Measurements from ENCODE around the gene PMEPA1. TPM values are rescaled to one million over a fixed set of nuclear protein-coding genes. Genes with fewer than 3 reads are reported as not detected.

The PMEPA1 gene
- total RNA-seq, 2 experiments from 2014 or later = 1.4 to 3.7 TPM

DNA sequence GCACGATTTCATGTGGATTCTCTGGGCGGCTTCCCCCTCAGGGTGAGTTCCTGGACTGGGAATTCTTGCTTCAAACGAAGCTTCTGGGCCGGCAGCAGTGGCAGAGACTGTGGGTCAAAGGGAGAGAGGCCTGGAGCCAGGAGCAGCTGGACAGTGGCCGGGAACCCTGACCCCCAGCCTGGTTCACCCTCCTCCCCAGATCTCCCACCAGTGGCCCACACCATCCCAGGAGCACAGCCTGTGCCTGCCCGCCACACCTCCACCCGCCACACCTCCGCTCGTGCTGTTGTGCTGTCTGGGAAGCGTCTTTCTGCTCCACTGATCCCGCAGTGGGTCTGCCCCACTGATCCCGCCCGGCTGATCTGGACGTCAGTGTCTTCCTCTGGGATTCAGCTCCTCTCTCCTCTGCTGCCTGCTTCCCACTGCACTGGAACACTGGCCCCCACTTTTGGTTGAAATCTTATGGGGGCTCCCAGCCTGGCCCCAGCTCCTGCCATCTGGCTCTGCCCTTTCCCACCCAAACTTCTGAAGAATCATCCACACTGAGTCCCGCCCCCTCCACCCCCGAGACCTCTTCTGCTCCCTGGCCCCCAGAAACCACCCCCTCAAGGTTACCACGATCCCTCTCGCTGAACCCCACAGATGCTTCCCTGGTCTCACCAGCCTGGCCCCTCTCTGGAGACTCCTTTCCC is 99.4 kb downstream of the PMEPA1 start:
- H3K4me1 ChIP-seq (ENCODE audit: insufficient read depth, low read length, poor library complexity, severe bottlenecking) = peaks cover 7% of the 10 kb centered on the region
- no peak overlapping the region for H3K27ac ChIP-seq (ENCODE audit: low read depth, low read length, poor library complexity, severe bottlenecking)
- no peak for TF ChIP-seq EZH2phosphoT487 (IDR thresholded peaks at IDR 0.05; ENCODE audit: borderline replicate concordance, low read depth, low read length)
- TF ChIP-seq, protein P1, sequence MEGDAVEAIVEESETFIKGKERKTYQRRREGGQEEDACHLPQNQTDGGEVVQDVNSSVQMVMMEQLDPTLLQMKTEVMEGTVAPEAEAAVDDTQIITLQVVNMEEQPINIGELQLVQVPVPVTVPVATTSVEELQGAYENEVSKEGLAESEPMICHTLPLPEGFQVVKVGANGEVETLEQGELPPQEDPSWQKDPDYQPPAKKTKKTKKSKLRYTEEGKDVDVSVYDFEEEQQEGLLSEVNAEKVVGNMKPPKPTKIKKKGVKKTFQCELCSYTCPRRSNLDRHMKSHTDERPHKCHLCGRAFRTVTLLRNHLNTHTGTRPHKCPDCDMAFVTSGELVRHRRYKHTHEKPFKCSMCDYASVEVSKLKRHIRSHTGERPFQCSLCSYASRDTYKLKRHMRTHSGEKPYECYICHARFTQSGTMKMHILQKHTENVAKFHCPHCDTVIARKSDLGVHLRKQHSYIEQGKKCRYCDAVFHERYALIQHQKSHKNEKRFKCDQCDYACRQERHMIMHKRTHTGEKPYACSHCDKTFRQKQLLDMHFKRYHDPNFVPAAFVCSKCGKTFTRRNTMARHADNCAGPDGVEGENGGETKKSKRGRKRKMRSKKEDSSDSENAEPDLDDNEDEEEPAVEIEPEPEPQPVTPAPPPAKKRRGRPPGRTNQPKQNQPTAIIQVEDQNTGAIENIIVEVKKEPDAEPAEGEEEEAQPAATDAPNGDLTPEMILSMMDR (conservative IDR thresholded peaks at IDR 0.05; ENCODE audit: low read length) = no peak
- BruUV-seq (replicated peaks) = no TSS peak
- CTCF ChIA-PET (ENCODE audit: unreplicated experiment) = interaction anchor here (0.6 kb wide), 2 partner anchors 225 to 238 kb away, joined by 3 to 4 read pairs; no protein-coding TSS in a partner anchor
- no peaks in the 10 kb centered on the region for H3K36me3 ChIP-seq (ENCODE audit: insufficient read depth, low read length)
- no peak overlapping the region for H3K4me2 ChIP-seq (ENCODE audit: low read length)
- H3K4me3 ChIP-seq (ENCODE audit: low read depth, low read length, poor library complexity, severe bottlenecking) = no peak overlapping the region
- H3K9me2 ChIP-seq (ENCODE audit: insufficient read depth, low read length) = no peaks in the 10 kb centered on the region
- no peak overlapping the region for H2AFZ ChIP-seq (ENCODE audit: low read length)
- no peak for DNase-seq (ENCODE audit: low spot score)
- POLR2A ChIA-PET = no interaction called here
- no peaks in the 10 kb centered on the region for H4K20me1 ChIP-seq (ENCODE audit: insufficient read depth, low read length)
- intact Hi-C loops (cut with micrococcal nuclease; ENCODE audit: unreplicated experiment) = no loop called here
- no peaks in the 10 kb centered on the region for H3K9me3 ChIP-seq (ENCODE audit: low read length)
- no peaks in the 10 kb centered on the region for H3K79me2 ChIP-seq (ENCODE audit: insufficient read depth, low read depth, low read length)

DNA sequence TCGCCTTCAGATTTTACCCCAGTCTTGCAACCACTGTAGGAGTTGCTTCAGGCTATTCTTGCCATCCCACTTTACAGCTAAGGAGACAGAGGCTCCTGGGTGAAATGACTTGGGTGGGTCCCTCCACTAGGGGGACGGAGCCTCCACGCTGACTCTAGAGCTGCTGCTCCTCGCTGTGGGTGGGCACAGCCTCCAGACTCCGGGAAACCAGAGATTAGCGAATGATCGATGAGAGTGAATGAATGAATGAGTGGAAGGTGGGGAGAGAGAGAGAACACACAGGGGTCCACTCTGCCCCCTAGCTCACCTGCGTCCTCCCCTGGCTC is 100.0 kb downstream of the PMEPA1 start:
- TF ChIP-seq, protein P1 (conservative IDR thresholded peaks at IDR 0.05; ENCODE audit: low read length) = peak; percentile 64
- TF ChIP-seq EZH2phosphoT487 (IDR thresholded peaks at IDR 0.05; ENCODE audit: borderline replicate concordance, low read depth, low read length) = no peak
- ChIA-PET CTCF (ENCODE audit: unreplicated experiment) (interaction anchor here (0.6 kb wide), 1 partner anchor 238 kb away, joined by 4 read pairs; no protein-coding TSS in a partner anchor), POLR2A (no interaction called here)
- no peak overlapping the region for H3K4me3 ChIP-seq (ENCODE audit: low read depth, low read length, poor library complexity, severe bottlenecking)
- H3K27ac ChIP-seq (ENCODE audit: low read depth, low read length, poor library complexity, severe bottlenecking) = no peak overlapping the region
- H3K4me2 ChIP-seq (ENCODE audit: low read length) = no peak overlapping the region
- H3K79me2 ChIP-seq (ENCODE audit: insufficient read depth, low read depth, low read length) = no peaks in the 10 kb centered on the region
- no TSS peak for BruUV-seq (replicated peaks)
- H3K4me1 ChIP-seq (ENCODE audit: insufficient read depth, low read length, poor library complexity, severe bottlenecking) = peaks cover 7% of the 10 kb centered on the region
- no peak for DNase-seq (ENCODE audit: low spot score)
- H3K36me3 ChIP-seq (ENCODE audit: insufficient read depth, low read length) = no peaks in the 10 kb centered on the region
- no peaks in the 10 kb centered on the region for H4K20me1 ChIP-seq (ENCODE audit: insufficient read depth, low read length)
- H2AFZ ChIP-seq (ENCODE audit: low read length) = no peak overlapping the region
- no peaks in the 10 kb centered on the region for H3K9me3 ChIP-seq (ENCODE audit: low read length)
- intact Hi-C loops (cut with micrococcal nuclease; ENCODE audit: unreplicated experiment) = no loop called here
- no peaks in the 10 kb centered on the region for H3K9me2 ChIP-seq (ENCODE audit: insufficient read depth, low read length)

DNA sequence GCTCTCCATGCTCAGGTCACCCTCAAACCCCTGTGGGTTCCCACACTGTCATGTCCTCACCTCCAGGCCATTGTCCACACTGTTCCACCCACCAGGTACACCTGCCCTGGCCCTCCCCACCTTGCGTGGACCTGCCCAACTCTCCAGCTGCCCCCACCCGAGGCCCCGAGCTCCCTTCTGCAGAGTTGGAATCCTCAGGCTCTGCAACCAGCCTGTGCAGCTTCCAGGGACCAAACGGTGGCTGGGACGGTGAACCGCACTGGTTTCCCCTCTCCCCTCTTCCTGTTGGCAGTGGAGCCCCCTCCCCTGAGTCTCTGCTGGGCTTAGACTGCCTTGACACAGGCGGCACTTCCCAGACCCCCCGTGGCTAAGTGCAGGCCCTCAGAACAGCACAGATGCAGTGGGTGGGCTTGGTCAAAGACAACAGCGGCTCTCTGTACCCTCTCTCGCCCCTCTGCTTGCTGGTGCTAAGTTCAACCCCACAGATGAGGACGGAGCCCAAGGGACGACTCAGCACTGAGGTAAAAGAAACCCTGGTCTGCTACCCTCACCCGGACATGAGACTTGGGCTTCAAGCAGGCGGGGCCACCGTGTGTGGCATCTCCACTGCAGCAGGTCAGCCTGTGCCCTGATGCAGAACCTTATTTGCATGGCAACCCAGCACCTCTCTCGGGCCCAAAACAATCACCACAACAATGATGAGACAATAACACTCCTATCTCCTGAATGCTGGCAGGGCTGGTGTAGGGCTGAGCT is 100.6 kb downstream of the PMEPA1 start:
- no peaks in the 10 kb centered on the region for H4K20me1 ChIP-seq (ENCODE audit: insufficient read depth, low read length)
- H3K9me3 ChIP-seq (ENCODE audit: low read length) = no peaks in the 10 kb centered on the region
- BruUV-seq (replicated peaks) = no TSS peak
- H3K4me2 ChIP-seq (ENCODE audit: low read length) = no peak overlapping the region
- peaks cover 7% of the 10 kb centered on the region for H3K4me1 ChIP-seq (ENCODE audit: insufficient read depth, low read length, poor library complexity, severe bottlenecking)
- ChIA-PET CTCF (ENCODE audit: unreplicated experiment) (no interaction called here), POLR2A (no interaction called here)
- DNase-seq (ENCODE audit: low spot score) = no peak
- no peaks in the 10 kb centered on the region for H3K9me2 ChIP-seq (ENCODE audit: insufficient read depth, low read length)
- no peak for TF ChIP-seq EZH2phosphoT487 (IDR thresholded peaks at IDR 0.05; ENCODE audit: borderline replicate concordance, low read depth, low read length)
- TF ChIP-seq, protein P1 (conservative IDR thresholded peaks at IDR 0.05; ENCODE audit: low read length) = no peak
- H3K36me3 ChIP-seq (ENCODE audit: insufficient read depth, low read length) = no peaks in the 10 kb centered on the region
- no peak overlapping the region for H3K4me3 ChIP-seq (ENCODE audit: low read depth, low read length, poor library complexity, severe bottlenecking)
- H2AFZ ChIP-seq (ENCODE audit: low read length) = no peak overlapping the region
- no peak overlapping the region for H3K27ac ChIP-seq (ENCODE audit: low read depth, low read length, poor library complexity, severe bottlenecking)
- intact Hi-C loops (cut with micrococcal nuclease; ENCODE audit: unreplicated experiment) = no loop called here
- H3K79me2 ChIP-seq (ENCODE audit: insufficient read depth, low read depth, low read length) = no peaks in the 10 kb centered on the region

Measured in OCI-LY7 (cell line).